ENCODE measurements around the gene DGKD. TPM values are rescaled to one million over a fixed set of nuclear protein-coding genes. Genes with fewer than 3 reads are reported as not detected.
"Not testable (repeated sequence)": the region's sequence is repeated elsewhere in the genome, so short reads cannot be mapped to it uniquely, and the experiment has no call there.

Gene DGKD
- total RNA-seq, 6 experiments from 2014 or later, result 8.1 to 12.2 (median 10.3) TPM

DNA sequence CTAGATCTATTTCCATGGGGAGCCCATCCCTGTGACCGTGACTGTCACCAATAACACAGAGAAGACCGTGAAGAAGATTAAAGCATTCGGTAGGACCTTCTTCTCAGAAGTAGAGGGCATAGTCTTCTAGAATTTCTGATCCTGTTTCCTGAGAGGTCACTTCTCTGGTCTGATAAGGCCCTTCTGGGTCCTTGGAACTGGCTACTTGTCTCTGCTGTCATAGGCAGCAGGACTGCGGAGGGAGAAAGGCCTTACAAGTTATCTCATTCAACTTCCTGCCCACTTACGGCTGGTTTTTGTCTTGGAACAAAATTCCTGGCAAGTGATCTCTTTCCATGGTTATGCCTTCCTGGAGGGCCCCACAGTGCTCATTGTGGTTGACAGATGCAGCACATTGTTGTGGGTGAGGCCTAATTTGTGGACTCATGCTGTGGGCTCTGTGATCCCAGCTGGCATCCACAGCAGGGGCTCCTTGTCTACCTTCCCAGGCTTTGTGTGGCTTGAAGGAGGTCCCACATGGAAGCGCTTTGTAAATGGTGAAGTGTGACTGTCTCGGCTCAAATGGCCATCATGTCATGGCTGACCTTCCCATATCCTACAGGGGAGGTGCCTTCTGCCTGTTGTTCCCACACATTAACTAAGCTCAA lies 24.7 kb upstream of the DGKD start:
- H3K36me3 Mint-ChIP-seq (ENCODE audit: low read depth), result no peaks in the 10 kb centered on the region
- no peaks in the 10 kb centered on the region for H3K9me3 Mint-ChIP-seq
- no peak overlapping the region for H3K4me3 Mint-ChIP-seq
- TF ChIP-seq CTCF (IDR thresholded peaks at IDR 0.05), result no peak
- no peak overlapping the region for H3K27ac Mint-ChIP-seq
- no peak for DNase-seq
- peaks cover 30% of the 10 kb centered on the region for H3K27me3 Mint-ChIP-seq (ENCODE audit: insufficient read depth)
- peaks cover 6% of the 10 kb centered on the region; the same call in 1 of the 2 replicates for H3K4me1 Mint-ChIP-seq (ENCODE audit: low read depth)

DNA sequence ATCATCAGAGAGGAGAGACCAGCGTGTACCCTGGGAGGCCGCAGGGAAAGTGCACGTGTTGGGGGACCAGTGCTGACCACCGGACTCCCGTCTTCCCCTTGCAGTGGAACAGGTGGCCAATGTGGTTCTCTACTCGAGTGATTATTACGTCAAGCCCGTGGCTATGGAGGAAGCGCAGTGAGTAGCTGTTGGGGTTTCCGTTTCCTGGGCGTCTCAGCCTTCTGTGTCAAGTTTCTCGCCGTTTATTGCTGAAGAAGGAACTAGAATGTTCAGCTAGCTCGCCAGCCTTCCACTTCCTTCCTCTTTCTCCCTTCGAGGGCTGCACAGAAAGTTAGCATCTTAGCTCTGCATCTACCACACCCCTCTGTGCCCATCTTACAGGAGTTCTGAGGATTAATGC lies 22.8 kb upstream of the DGKD start:
- Mint-ChIP-seq H3K27ac (no peak overlapping the region), H3K27me3 (ENCODE audit: insufficient read depth) (peaks cover 33% of the 10 kb centered on the region), H3K4me1 (ENCODE audit: low read depth) (peaks cover 6% of the 10 kb centered on the region; the same call in 1 of the 2 replicates), H3K36me3 (ENCODE audit: low read depth) (no peaks in the 10 kb centered on the region), H3K9me3 (no peaks in the 10 kb centered on the region), H3K4me3 (no peak overlapping the region)
- TF ChIP-seq CTCF (IDR thresholded peaks at IDR 0.05), result no peak
- no peak for DNase-seq

DNA sequence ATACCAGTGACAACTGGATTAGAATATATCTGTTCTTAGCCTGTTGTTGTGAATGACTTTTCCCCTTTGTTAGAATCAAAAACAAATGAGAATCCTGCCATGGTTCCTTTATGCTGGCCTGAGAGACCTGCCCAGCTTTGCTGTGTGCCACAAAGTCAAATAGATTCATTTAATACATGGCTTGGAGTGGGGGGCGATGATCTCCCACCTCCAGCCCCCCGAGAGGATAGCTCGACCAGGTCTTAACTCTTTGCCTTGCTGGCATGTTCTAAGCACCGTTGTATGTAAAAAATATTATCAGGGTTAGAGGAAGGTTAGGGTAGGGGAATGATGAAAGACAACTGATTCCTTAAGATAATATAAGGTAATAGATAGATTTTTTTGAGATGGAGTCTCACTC lies 22.2 kb upstream of the DGKD start:
- Mint-ChIP-seq H3K27me3 (ENCODE audit: insufficient read depth) (peaks cover 33% of the 10 kb centered on the region), H3K4me1 (ENCODE audit: low read depth) (peaks cover 6% of the 10 kb centered on the region; the same call in 1 of the 2 replicates), H3K9me3 (no peaks in the 10 kb centered on the region), H3K36me3 (ENCODE audit: low read depth) (no peaks in the 10 kb centered on the region), H3K27ac (no peak overlapping the region), H3K4me3 (no peak overlapping the region)
- no peak for TF ChIP-seq CTCF (IDR thresholded peaks at IDR 0.05)
- no peak for DNase-seq

DNA sequence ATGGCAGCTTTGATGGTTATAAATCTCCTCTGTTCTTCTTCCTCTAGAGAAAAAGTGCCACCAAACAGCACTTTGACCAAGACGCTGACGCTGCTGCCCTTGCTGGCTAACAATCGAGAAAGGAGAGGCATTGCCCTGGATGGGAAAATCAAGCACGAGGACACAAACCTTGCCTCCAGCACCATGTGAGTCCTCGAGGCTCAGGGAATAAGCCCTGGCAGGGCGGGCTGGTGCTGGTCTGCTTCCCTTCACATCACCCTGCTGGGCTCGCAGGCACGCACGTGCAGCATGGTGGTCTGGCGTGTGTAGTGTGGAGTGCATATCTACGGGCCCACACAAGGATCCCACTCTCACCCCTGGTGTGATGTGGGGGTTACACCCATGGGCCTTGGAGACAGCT lies 19.4 kb upstream of the DGKD start:
- Mint-ChIP-seq H3K4me3 (no peak overlapping the region), H3K27me3 (ENCODE audit: insufficient read depth) (peaks cover 41% of the 10 kb centered on the region), H3K9me3 (no peaks in the 10 kb centered on the region), H3K36me3 (ENCODE audit: low read depth) (no peaks in the 10 kb centered on the region), H3K27ac (no peak overlapping the region), H3K4me1 (ENCODE audit: low read depth) (peaks cover 3% of the 10 kb centered on the region; the same call in 1 of the 2 replicates)
- TF ChIP-seq CTCF (IDR thresholded peaks at IDR 0.05), result no peak
- DNase-seq, result no peak

- peaks cover 43% of the 10 kb centered on the region for H3K27me3 Mint-ChIP-seq (ENCODE audit: insufficient read depth)
- not testable (repeated sequence) for H3K4me1 Mint-ChIP-seq (ENCODE audit: low read depth); H3K27ac Mint-ChIP-seq; H3K4me3 Mint-ChIP-seq; H3K36me3 Mint-ChIP-seq (ENCODE audit: low read depth); DNase-seq; H3K9me3 Mint-ChIP-seq
Measured at GRCh38 chr2:233336091-233336490, 18.2 kb upstream of the DGKD start.

GRCh38 chr2:233336541-233336940 lies 17.8 kb upstream of the DGKD start:
- H3K9me3 Mint-ChIP-seq, result no peaks in the 10 kb centered on the region
- H3K27me3 Mint-ChIP-seq (ENCODE audit: insufficient read depth), result peaks cover 42% of the 10 kb centered on the region
- H3K4me1 Mint-ChIP-seq (ENCODE audit: low read depth), result no peaks in the 10 kb centered on the region
- no peak overlapping the region for H3K27ac Mint-ChIP-seq
- no peaks in the 10 kb centered on the region for H3K36me3 Mint-ChIP-seq (ENCODE audit: low read depth)
- TF ChIP-seq CTCF (IDR thresholded peaks at IDR 0.05), result no peak
- no peak for DNase-seq
- H3K4me3 Mint-ChIP-seq, result no peak overlapping the region
